Activated CD4-positive, alpha-beta T cell treated with anti-CD3 and anti-CD28 coated beads for 24 hours (primary cell): ENCODE measurements around the gene RALGAPA2.

ENCODE experiments used
- DNase-seq, 2 donors: peaks; one replicate each; pipeline ENCODE4 v3.0.0-alpha.2; 2020; ENCODE audit warnings: low read depth in 2 of 2

The RALGAPA2 gene

DNA sequence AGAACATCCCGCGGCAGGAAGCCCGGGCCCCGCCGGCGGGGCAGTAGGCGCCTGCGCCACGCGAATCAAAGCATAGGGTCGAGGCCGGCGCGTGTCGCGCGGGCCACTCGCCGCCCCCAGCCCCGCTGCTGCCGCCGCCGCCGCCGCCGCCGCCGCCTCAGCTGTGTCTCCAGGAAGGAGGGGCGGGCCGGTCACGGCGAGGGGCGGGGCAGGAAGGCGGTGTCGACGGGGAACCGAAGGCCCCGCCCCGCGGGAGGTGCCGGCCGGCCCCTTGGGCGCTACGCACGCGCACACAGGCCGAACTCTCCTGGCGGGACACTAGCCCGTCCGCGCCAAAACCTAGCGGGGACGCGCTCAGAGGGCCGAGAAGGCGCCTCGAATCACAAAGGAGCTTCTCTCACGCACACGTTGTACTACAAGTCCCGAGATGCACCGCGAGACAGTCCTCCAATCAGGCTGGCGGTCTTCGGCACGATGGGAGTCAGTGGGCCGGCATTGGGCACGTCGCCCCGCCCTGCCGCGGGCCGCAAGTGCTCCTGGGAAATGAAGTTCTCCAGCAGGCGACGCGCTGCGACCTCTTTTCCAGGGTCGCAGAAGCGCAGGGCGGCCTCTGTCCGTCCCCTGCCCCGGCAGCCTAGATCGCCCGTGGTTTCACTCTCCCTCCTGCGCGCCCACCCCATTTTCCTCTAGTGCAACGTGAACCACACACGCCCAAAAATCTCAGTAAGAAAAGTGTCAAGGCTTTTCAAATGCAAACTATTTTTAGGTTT lies at the start of gene RALGAPA2:
RALGAPA2 (minus strand) TSS at position 171 of the 770 bp plus-strand sequence; CDS start at position 7, 164 bp downstream.
- DNase-seq, result peak; percentile 92 to 95

DNA sequence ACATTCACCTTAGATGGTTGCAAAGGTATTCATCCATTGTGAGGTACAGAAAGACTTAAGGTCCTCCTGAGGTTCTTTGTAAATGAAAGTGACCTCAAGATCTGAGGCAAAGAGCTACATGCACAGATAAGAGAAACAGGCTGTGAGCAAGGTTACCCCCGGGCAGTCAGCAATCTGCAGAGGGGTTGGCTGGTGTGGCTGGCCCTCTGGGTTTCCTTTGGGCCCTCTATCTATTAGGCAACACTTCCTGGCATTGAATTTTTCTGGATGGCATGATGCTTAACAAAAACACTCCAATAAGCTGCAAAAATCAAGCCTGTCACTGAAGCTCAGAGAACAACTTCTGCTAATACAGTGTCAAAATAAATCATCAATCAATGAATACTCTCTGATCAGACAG lies 48.9 kb upstream of the RALGAPA2 start:
- DNase-seq, result no peak

DNA sequence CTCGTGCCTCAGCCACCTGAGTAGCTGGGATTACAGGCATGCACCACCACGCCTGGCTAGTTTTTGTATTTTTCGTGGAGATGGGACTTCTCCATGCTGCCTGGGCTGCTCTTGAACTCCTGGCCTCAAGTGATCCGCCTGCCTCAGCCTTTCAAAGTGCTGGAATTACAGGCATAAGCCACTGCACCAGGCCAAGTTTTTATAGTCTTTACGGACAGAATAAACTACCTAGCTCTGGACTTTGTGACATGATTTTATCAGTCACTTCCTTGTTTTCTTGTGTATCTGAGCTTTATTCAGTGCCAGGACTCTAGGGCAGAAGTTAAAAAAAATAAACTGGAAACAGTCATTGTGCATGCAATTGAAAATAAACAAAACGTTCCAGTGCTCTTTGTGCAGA lies 46.7 kb upstream of the RALGAPA2 start:
- DNase-seq, result no peak

DNA sequence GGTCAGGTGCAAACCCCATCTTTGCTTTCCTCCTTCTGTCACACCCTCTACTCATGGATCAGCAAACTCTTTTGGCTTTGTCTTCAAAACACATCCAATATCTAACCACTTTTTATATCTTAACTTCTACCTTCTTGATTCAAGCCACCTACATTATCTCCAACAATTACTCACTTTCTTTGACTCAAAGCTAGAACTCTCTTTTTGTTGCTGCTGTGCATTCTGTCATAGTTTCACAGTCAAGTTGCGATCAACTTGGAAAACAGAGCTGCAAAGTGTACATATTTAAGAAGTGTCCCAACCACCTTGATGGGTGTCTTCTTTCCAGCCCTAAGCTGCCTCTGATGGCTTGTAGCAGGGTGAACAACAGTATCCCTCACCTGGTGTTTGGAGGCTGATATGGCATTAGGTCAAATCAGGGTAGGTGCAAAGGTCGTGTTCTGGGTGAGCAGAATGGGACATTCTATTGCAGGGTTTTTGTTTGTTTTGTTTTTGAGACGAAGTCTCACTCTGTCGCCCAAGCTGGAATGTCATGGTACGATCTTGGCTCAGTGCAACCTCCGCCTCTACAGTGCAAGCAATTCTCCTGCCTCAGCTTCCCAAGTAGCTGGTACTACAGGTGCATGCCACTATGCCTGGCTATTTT lies 43.4 kb upstream of the RALGAPA2 start:
- no peak for DNase-seq

DNA sequence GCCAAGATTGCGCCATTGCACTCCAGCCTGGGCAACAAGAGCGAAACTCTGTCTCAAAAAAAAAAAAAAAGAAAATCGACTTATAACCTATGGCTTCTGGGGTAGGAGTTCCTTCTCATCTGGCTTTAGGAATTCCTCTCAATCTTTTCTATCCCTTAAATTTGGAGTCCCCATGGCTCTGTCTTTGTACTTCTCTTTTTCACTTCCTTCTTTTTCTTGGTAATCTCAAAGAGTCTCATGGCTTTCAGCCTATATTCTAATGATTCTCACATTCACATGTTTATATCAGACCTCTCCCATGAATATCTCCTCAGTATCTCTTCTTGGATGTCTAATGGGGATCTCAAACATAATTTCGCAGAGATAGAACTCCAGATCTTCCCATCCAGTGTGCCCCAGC lies 42.8 kb upstream of the RALGAPA2 start:
- no peak for DNase-seq

DNA sequence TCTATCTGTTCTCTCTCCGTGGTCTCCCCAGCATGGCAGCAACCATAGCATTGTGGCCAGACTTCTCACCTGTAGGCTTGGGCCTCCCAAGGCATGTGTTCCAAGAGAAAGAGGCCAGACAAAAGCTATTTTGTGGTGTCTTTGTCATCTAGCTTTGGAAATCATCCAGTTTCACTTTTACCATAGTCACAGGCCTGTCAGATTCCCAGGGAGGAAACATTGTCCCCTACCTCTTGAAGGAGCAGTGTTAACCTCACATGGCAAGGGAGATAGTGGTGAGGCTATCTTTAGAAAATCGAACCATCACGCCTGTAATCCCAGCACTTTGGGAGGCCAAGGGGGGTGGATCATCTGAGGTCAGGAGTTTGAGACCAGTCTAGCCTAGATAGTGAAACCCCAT lies 42.3 kb upstream of the RALGAPA2 start:
- DNase-seq, result no peak

DNA sequence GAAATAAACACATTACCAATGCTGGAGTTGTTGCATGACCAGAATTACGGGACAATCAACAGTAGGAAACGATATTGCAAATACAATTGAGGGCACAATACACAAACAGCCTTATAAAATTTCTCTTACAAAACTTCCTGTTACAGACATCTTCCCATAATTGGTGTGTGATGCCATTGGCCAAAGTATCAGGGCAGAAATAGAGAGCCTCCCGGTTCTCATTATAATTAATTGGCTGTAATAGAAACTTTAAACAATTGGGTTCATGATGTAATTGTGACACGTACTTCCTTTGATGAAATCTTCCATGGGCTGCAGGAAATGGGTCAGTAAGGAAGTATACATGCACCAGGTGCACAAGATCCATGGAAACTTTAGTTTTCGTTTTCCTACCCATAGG lies 40.3 kb upstream of the RALGAPA2 start:
- no peak for DNase-seq

DNA sequence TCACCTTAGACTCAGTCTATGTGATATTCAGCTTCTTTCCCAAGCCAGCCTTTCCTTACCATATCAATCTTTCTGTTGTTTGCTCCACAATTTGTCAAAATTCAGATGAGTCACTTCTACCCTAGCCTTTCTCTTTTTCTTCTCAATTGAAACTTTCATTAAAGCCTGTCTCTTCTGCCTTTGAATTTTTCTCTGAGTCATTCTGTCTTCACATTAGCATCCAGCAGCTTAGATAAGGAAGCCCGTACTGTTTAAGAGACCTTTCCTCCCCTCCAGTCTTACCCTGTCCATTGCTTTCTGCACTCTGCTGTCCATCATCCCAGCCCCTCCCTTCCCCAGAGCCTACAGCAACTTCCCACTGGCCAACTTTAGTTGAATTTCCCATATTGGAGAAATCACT lies 34.9 kb upstream of the RALGAPA2 start:
- DNase-seq, result no peak

DNA sequence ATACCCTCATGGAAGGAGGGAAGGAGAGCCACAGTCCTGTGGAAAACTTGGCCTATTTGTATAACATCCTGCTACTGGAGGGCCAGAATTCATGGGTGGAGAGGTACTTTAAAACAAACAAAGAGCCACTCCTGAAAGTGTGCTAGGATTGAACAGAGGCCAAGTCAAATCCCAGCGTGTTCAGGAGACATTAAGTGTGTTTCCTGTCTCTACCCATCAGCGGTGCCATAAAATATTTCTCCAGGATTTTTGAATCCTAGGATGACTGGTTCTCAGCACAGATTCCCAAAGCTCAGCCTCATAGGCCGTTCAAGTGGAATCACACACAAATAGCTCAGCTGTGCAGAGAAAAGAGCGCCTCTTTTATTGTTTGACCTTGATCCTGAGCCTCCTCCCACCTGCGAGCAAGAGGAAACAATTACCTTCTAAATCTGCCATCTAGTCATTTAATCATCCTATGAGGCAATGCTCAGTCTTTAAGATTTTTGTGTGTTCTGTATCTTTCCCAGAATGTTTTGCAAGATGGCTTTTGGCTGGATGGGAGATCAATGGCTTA lies 31.8 kb upstream of the RALGAPA2 start:
- no peak for DNase-seq

DNA sequence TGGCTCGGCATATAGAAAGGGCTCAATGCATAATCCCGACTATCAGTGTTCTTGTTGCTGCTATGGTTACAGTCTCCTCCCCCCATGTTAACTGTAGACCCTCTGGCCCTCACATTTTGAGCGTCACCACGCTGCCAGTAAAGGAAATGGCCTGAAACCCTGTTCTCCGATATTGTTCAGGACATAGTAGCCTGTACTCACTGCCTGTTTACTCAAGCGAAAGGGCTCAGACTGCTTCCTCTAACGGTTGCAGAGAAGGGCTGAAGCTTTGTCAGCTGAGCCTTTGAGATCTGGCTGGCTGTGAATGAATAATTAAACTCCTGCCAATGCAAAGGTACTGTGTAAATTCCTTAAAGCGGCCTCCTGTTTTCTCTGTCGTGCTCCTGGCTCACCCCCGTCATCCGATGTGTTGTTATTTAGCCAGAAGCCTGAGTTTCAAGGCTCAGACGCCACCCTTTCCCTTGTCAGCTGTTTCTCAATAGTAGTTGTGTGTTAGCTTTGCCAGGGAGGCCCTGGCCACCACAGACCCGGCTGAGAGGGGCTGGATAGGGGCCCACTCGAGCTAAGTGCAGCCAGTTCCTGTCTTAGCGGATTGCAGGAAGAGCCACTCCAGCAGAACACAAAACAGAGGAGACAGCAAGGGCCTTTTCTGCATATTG lies 31.2 kb upstream of the RALGAPA2 start:
- DNase-seq, result no peak

DNA sequence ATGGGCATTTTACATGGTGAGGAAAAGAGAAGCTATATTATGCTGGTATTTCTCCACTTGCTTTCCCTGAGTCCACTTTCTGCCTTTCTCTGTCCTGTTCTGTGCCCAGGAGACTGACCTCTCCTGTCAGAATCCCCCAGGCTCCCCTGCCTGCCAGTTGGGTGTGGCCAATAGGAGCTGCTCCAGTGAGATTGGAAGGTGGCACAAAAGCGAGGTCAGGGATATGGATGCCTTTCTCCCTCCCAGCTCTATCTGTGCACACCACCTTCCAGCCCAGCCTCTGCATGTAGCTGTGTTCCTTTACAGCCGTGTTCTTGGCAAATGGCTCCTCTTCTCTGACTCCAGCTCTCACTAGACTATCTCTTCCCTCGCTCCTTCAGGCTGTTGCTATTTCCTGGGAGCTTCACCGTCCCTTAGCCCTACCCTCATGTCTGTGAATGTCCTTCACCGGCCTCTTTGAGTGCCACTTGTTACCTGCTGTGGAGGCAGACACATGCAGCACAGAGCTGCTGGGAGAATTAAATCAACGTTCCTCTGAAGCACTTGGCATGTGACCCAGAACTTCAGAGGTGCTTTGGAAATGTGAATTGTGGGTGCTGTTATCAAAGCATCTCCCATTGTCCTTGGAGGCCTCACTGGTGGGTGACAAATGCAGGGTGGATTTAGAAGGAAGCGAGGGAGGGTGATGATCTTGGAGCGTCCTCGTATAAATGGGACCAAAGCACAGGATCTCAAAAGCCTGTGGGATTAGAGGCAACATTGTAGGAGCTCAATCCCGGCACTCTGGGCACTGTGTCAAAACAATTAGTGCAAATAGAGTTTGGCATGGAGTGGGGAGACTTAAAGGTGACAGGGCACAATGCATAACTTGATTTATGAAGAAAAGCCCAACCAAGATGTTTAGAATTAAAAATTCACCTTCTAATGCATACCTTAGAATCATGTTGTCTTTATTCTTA lies 28.9 kb upstream of the RALGAPA2 start:
- DNase-seq, result no peak

DNA sequence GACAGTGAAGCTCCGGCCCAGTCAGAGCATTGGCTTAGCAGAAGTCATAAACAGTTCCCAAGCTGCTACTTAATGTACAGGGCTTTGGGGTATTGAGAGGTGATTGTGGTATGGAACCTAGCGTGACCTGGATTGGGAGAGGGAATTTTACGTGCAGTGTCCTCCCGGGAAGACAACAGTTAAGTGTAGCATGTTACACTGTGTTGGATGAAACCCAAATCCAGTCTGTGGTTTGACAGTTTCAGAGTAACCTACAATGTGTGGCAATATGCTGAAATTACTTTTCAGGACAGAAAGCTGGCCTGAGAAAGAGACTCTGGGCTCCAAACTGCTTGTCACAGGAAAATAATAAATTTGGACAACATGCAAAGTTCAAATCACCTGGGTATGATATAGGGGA lies 28.1 kb upstream of the RALGAPA2 start:
- DNase-seq, result no peak

DNA sequence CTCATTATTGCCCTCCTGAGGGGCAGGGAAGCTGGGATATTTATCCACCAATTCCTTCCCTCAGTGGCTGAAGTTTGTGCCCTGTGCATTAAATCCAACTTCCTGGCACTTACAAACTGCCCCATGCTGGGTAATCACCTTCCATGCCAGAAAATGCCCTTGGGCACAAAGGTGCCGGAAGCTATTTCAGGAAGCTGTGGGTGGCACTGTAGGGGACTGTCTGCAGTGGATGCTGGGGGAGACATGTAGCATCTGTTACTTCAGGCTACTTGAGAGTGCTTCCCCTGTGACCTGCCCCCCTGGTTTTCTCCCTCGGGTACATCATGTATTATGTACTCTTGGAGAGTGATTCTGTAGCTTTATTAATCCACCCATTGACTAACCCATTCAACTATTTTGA lies 24.7 kb upstream of the RALGAPA2 start:
- no peak for DNase-seq

DNA sequence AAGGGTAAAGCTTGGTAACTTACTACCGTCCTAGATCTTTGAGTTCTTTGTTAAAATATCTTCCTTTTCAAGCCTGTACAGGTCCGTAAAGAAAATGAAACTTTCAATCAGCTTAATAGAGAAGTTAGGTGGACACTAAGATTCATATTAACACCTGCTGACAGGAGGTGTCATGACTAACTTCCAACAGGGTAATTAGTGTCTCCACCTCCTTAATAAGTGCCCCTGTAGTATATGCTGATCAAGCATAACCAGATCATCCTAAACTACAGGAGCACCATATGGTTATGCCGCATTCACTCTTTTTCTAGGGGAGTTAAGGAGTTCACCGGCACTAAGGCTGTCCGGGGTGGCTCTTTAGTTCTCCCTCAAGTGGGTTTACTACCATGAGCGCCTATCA lies 23.9 kb upstream of the RALGAPA2 start:
- DNase-seq, result no peak

DNA sequence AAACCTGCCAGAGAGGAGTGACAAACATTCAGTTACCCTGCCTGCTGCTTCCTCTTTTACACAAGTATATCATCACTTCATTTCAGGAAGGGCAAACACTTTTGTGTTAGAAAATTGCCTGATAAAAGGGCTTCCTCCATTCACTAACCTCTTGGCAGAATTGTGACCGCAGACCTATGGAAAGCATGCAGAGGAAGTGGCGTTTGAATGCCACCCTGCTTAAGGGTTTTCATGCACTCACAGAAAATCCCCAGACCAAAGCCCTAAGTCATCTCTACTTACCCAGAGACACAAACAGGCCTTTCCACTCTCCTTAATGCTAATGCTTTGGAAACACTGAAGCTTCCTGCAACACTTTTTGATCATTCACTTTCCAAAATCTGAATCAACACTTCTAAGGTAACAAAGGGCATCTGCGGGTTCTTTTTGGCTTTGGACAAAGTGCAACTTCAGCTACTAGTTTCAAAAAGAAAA lies 22.1 kb upstream of the RALGAPA2 start:
- DNase-seq, result no peak

DNA sequence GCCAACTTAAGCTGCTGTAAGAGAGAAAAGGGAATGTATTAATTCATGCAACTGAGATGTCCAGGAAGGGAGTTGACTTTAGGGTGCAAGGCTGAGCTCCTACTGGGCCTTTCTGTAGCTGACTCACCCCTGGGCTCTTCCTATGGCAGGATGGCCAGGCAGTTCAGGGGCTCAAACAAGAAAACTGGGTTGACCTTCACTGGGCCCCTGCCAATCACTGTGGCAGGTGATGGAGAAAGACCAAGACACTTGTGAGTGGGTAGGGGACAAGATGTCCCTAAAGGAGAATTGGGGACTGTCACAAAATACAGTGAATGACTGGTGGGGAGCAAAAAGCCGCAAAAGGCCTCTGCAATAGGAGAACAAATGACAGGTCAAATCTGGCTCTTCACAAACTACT lies 21.5 kb upstream of the RALGAPA2 start:
- no peak for DNase-seq

DNA sequence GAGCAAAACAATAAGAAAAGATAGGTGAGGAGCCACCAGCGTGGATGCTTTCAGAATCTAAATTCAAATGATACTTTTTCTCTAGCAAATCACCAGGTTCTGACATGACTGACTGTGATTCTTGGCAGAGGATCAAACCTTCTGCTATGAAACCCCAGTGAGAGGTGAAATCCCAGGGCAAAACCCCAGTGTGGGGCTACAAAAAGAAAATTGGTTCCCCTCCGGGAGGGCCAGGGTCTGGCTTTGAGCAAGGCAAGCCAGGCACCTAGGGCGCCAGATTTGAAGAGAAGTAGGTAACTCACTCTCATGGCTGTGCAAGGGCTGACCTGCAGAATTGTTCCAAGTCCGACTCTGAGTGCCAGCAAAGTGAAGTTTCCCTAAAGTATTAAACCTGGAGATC lies 20.2 kb upstream of the RALGAPA2 start:
- no peak for DNase-seq

DNA sequence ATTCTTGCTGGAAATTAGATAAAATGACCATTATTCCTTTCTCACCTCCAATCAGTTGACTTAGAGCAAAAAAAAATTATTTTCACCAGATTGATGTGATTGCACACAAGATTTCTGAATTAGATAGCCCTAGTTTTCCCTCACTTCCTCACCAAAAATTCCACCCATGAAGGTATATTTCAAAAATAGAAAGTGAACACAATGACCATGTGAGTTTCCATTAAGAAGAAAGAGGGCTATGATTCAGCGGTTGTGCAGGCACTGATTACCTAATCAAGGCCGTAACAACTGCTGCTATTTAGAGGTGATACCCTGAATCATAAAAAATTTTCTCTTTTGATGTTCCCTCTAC lies 19.5 kb upstream of the RALGAPA2 start:
- no peak for DNase-seq

DNA sequence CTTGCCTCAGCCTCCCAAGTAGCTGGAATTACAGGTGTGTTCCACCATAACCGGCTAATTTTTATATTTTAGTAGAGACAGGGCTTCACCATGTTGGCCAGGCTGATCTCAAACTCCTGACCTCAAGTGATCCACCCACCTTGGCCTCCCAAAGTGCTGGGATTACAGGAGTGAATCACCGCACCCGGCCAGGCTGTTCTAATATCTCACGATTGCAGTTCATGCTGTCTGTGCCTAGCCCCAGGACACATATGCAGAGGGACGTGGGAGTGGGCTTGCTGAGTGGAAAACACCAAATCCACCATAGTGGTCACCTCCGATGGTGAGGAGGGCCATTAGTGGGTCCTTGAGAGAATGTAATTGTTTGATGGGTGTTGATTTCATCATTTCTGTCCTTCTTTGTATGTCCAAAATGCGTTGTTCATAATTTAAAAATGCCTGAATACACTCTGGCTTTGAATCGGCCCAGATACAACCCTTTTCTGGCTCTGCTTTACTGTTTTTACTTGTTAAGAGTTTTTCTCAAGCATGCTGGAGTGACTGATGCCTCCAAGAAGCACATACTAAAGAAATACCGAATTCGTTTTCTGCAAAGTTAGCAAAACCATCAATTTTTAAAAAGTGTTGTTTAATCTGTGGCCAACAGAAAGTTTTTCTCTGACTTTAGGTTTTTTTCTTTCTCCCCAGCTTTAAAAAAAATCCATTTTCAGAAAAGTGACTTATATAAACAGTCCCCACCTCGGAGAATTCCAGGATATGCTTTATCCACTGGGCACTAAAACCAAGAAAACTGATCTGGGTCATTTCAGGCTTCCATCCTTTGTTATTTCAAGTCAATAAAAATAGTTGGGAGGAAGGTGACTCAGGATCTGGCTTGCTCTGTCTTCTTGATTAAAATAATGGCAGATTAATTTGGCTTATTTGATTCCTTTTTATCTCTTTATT lies 18.8 kb upstream of the RALGAPA2 start:
- no peak for DNase-seq

DNA sequence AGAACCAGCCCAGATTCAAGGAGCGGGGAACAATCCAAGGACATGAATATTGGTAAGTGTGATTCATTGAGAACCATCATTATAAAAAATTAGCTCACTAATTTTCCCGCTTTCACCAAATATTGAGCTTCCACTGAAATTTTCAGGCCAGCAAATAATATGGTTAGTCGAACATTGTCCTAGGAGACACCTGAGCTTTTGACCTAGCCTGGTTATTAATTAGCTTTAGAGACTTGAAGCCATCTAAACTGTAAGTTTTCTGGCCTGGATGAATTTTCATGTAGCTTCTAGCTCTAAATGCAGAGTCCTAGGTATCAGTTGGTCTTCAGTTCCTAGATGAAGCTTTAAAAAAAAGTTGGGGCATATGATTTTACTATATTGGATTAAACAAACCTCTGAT lies 17.1 kb upstream of the RALGAPA2 start:
- no peak for DNase-seq
